Karpas-422 (cell line): ENCODE data around the gene C10orf67. TPM values are rescaled to one million over a fixed set of nuclear protein-coding genes. Genes with fewer than 3 reads are reported as not detected.

Experiments
- DNase-seq: peaks from one replicate; pipeline ENCODE4 v3.0.0-alpha.2; 2015
- H2AFZ ChIP-seq: fragments of 200-600 bp; sonication (generic); 2 replicates; pipeline ENCODE4 v1.6.1; 2014; ENCODE audit warnings: antibody characterized with exemption, low read length, mixed read lengths
- H3K27ac ChIP-seq: fragments of 200-600 bp; sonication (generic); 2 replicates; pipeline ENCODE4 v1.5.1; 2014; ENCODE audit warnings: mild to moderate bottlenecking, low read length, moderate library complexity
- H3K27me3 ChIP-seq: fragments of 200-600 bp; sonication (generic); 2 replicates; pipeline ENCODE4 v1.6.1; 2014; ENCODE audit warnings: low read length, mixed read lengths
- H3K36me3 ChIP-seq: fragments of 200-600 bp; sonication (generic); 2 replicates; pipeline ENCODE4 v1.6.1; 2014; ENCODE audit warnings: low read length, mixed read lengths; ENCODE audit not compliant: insufficient read depth
- H3K4me1 ChIP-seq: fragments of 200-600 bp; sonication (generic); 2 replicates; pipeline ENCODE4 v1.6.1; 2014; ENCODE audit warnings: mild to moderate bottlenecking, low read length, mixed read lengths
- H3K4me2 ChIP-seq: fragments of 200-600 bp; sonication (generic); 2 replicates; pipeline ENCODE4 v1.6.1; 2014; ENCODE audit warnings: low read length, low read depth, mild to moderate bottlenecking; ENCODE audit not compliant: poor library complexity, severe bottlenecking
- H3K4me3 ChIP-seq: fragments of 200-600 bp; sonication (generic); 2 replicates; pipeline ENCODE4 v1.5.1; 2014; ENCODE audit warnings: mild to moderate bottlenecking, antibody characterized with exemption, low read length, mixed read lengths
- H3K79me2 ChIP-seq: fragments of 200-600 bp; sonication (generic); 2 replicates; pipeline ENCODE4 v1.6.1; 2014; ENCODE audit warnings: mild to moderate bottlenecking, low read length, mixed read lengths
- H3K9ac ChIP-seq: fragments of 200-600 bp; sonication (generic); 2 replicates; pipeline ENCODE4 v1.6.0; 2014; ENCODE audit warnings: low read length
- H3K9me2 ChIP-seq: fragments of 200-600 bp; sonication (generic), shearing (Covaris generic); replicated peaks from 2 replicates; pipeline ENCODE4 v1.6.0; 2014; ENCODE audit warnings: mild to moderate bottlenecking, low read length, moderate library complexity; ENCODE audit not compliant: insufficient read depth
- H3K9me3 ChIP-seq: fragments of 300-700, 200-600 bp; sonication (generic); 2 replicates; pipeline ENCODE4 v1.6.1; 2014; ENCODE audit warnings: low read length, mixed read lengths
- H4K20me1 ChIP-seq: fragments of 200-600 bp; sonication (generic); 2 replicates; pipeline ENCODE4 v1.6.1; 2014; ENCODE audit warnings: mild to moderate bottlenecking, antibody characterized with exemption, low read length, low read depth; ENCODE audit not compliant: insufficient read depth
- total RNA-seq: library from RNA; depleted of rRNA; stranded (reverse); fragments of >200 nt; shearing (Covaris generic); gene quantifications from 2 replicates; pipeline ENCODE4 v1.2.3, GENCODE V29; 2014; ENCODE audit warnings: low replicate concordance

Gene C10orf67
- total RNA-seq, 1 experiment from 2014 or later = not detected

- H3K36me3 ChIP-seq = no peaks in the 10 kb centered on the region
- H2AFZ ChIP-seq = no peak overlapping the region
- H3K27me3 ChIP-seq = no peaks in the 10 kb centered on the region
- no peaks in the 10 kb centered on the region for H3K9me3 ChIP-seq
- H3K4me2 ChIP-seq = no peak overlapping the region
- no peak for DNase-seq
- H3K27ac ChIP-seq = no peak overlapping the region
- no peaks in the 10 kb centered on the region for H3K9me2 ChIP-seq
- no peaks in the 10 kb centered on the region for H3K79me2 ChIP-seq
- H4K20me1 ChIP-seq = no peaks in the 10 kb centered on the region
- H3K9ac ChIP-seq = no peak overlapping the region
- no peak overlapping the region for H3K4me3 ChIP-seq
- H3K4me1 ChIP-seq = no peaks in the 10 kb centered on the region
Measured at GRCh38 chr10:23381298-23382040, 36.9 kb upstream of the C10orf67 start.

GRCh38 chr10:23379686-23380085 lies 35.1 kb upstream of the C10orf67 start:
- Histone ChIP-seq H3K4me1 (no peaks in the 10 kb centered on the region), H3K79me2 (no peaks in the 10 kb centered on the region), H3K9ac (no peak overlapping the region), H2AFZ (no peak overlapping the region), H3K27me3 (no peaks in the 10 kb centered on the region), H3K4me2 (no peak overlapping the region), H3K36me3 (no peaks in the 10 kb centered on the region), H3K9me3 (no peaks in the 10 kb centered on the region), H3K27ac (no peak overlapping the region), H3K9me2 (no peaks in the 10 kb centered on the region), H3K4me3 (no peak overlapping the region), H4K20me1 (no peaks in the 10 kb centered on the region)
- DNase-seq = no peak

- no peak overlapping the region for H3K9ac ChIP-seq
- H3K9me2 ChIP-seq = no peaks in the 10 kb centered on the region
- no peak overlapping the region for H3K27ac ChIP-seq
- H3K4me3 ChIP-seq = no peak overlapping the region
- no peaks in the 10 kb centered on the region for H3K36me3 ChIP-seq
- H3K9me3 ChIP-seq = no peaks in the 10 kb centered on the region
- H2AFZ ChIP-seq = no peak overlapping the region
- no peaks in the 10 kb centered on the region for H3K27me3 ChIP-seq
- no peak for DNase-seq
- no peaks in the 10 kb centered on the region for H3K79me2 ChIP-seq
- H3K4me2 ChIP-seq = no peak overlapping the region
- H4K20me1 ChIP-seq = no peaks in the 10 kb centered on the region
- no peaks in the 10 kb centered on the region for H3K4me1 ChIP-seq
Measured at GRCh38 chr10:23376229-23376655, 31.6 kb upstream of the C10orf67 start.

GRCh38 chr10:23375366-23375765 lies 30.8 kb upstream of the C10orf67 start:
- Histone ChIP-seq H3K9me3 (no peaks in the 10 kb centered on the region), H4K20me1 (no peaks in the 10 kb centered on the region), H3K9me2 (no peaks in the 10 kb centered on the region), H3K36me3 (no peaks in the 10 kb centered on the region), H3K9ac (no peak overlapping the region), H3K4me2 (no peak overlapping the region), H3K27ac (no peak overlapping the region), H3K4me1 (no peaks in the 10 kb centered on the region), H3K27me3 (no peaks in the 10 kb centered on the region), H3K4me3 (no peak overlapping the region), H3K79me2 (no peaks in the 10 kb centered on the region), H2AFZ (no peak overlapping the region)
- no peak for DNase-seq

- Histone ChIP-seq H2AFZ (no peak overlapping the region), H4K20me1 (no peaks in the 10 kb centered on the region), H3K9ac (no peak overlapping the region), H3K4me1 (peaks cover 7% of the 10 kb centered on the region), H3K9me2 (no peaks in the 10 kb centered on the region), H3K36me3 (no peaks in the 10 kb centered on the region), H3K79me2 (no peaks in the 10 kb centered on the region), H3K4me2 (no peak overlapping the region), H3K27me3 (no peaks in the 10 kb centered on the region), H3K4me3 (no peak overlapping the region), H3K9me3 (no peaks in the 10 kb centered on the region), H3K27ac (no peak overlapping the region)
- no peak for DNase-seq
Measured at GRCh38 chr10:23373156-23373555, 28.6 kb upstream of the C10orf67 start.

GRCh38 chr10:23371073-23371472 lies 26.5 kb upstream of the C10orf67 start:
- Histone ChIP-seq H4K20me1 (no peaks in the 10 kb centered on the region), H3K9me3 (no peaks in the 10 kb centered on the region), H2AFZ (no peak overlapping the region), H3K79me2 (no peaks in the 10 kb centered on the region), H3K9me2 (no peaks in the 10 kb centered on the region), H3K27ac (no peak overlapping the region), H3K27me3 (no peaks in the 10 kb centered on the region), H3K4me2 (no peak overlapping the region), H3K4me1 (peaks cover 8% of the 10 kb centered on the region), H3K9ac (no peak overlapping the region), H3K4me3 (no peak overlapping the region), H3K36me3 (no peaks in the 10 kb centered on the region)
- DNase-seq = no peak

- Histone ChIP-seq H3K9me3 (no peaks in the 10 kb centered on the region), H3K27me3 (no peaks in the 10 kb centered on the region), H4K20me1 (no peaks in the 10 kb centered on the region), H3K4me2 (no peak overlapping the region), H3K9me2 (no peaks in the 10 kb centered on the region), H2AFZ (no peak overlapping the region), H3K36me3 (no peaks in the 10 kb centered on the region), H3K27ac (no peak overlapping the region), H3K4me3 (no peak overlapping the region), H3K79me2 (no peaks in the 10 kb centered on the region), H3K9ac (no peak overlapping the region), H3K4me1 (peaks cover 8% of the 10 kb centered on the region)
- no peak for DNase-seq
Measured at GRCh38 chr10:23370106-23370505, 25.5 kb upstream of the C10orf67 start.

GRCh38 chr10:23368816-23369640 lies 24.4 kb upstream of the C10orf67 start:
- Histone ChIP-seq H3K4me3 (no peak overlapping the region), H2AFZ (no peak overlapping the region), H3K9me3 (no peaks in the 10 kb centered on the region), H3K9ac (no peak overlapping the region), H3K9me2 (no peaks in the 10 kb centered on the region), H3K4me2 (no peak overlapping the region), H3K27ac (no peak overlapping the region), H3K27me3 (no peaks in the 10 kb centered on the region), H3K79me2 (no peaks in the 10 kb centered on the region), H4K20me1 (no peaks in the 10 kb centered on the region), H3K36me3 (no peaks in the 10 kb centered on the region), H3K4me1 (peaks cover 8% of the 10 kb centered on the region)
- DNase-seq = no peak
